M059J (cell line): ENCODE data around the gene COX7A1. TPM values are rescaled to one million over a fixed set of nuclear protein-coding genes. Genes with fewer than 3 reads are reported as not detected.
A peak's percentile ranks its signal among the peaks of the same experiment; 100 is the strongest.
"Not testable (repeated sequence)": the region's sequence is repeated elsewhere in the genome, so short reads cannot be mapped to it uniquely, and the experiment has no call there.

Experiments used
- DNase-seq: peaks from one replicate; pipeline ENCODE4 v3.0.0-alpha.2; 2012; ENCODE audit warnings: low read depth
- total RNA-seq: library from RNA; depleted of rRNA; stranded (reverse); fragments of >200 nt; shearing (Covaris generic); gene quantifications from 2 replicates; pipeline ENCODE4 v1.2.3, GENCODE V29; 2014

COX7A1 gene
- total RNA-seq, 1 experiment from 2014 or later: not detected

- peak; percentile 79 for DNase-seq
Observed at GRCh38 chr19:36141039-36141927, 11.0 kb downstream of the COX7A1 start.

DNA sequence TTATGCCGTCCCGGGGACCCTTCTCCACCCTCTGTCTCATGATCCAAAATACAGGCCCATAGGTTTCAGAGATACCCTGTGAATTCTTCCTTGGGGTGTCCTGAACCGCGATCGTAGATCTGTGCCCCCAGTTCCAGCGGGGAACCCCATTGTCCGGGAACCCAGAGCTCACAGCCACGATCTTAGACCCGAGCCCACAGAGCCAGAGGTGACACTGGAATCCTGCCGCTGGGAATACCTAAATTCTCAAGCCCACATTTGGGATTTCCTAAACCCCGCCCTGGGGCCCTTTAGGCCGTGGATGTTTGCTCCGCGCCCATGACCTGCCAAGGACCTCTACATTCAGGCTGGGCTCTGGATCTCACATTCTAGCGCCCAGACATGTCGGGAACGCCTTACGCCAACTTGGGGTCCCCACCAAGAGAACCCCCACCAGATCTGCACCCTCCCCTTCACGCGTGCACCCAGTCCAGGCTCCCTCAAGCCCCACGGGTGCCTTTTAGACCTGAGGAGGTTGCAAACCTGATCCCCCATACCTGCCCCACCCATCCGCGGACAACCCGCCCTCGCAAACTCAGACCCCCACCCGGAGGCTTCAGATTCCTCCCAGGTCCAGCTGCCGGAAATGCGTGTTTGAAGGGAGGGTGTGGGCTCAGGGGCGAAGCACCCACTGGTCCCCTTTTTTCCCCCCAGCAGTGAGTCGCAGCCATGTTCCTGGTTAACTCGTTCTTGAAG lies 11.8 kb downstream of the COX7A1 start:
- DNase-seq: peak; percentile 66

DNA sequence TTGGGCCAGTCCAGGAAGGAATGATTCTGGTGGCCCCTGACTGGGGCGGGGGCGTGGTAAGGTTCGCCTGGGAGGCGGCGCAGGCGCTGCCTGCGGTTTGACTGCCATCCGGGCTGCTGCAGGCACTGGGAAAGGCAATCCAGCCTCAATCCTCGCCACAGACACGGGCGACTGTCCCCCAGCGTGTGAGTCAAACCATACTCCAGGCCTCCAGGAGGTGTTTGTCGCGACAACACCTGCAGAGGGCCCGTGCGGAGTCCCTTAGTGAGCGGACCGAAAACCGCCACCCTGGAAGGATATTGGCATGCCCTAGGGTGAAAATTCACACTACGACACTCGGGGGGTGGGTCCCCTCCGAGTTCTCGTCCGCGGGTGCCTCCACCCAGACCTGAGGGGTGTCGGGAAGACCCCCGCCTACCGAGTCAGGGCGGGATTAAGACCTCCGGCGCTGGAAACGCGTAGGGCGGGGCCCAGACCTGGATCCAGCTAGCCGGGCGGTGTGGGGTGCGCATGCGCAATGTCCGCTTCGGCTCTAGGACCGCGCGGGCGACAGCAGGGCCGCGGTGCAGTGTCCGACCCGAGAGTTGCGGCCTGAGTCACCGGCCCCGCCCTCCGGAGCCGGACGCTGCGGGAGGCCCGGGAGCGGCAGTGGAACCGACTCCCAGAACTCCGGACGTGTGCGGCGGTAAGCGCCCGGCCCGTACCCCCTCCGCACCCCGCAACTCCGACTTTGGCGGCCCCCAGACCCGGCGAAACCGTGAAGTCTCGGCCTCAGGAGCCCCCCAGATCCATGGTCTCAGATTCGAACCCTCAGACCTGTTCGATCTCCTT lies 12.6 kb downstream of the COX7A1 start, which contains the start of gene CAPNS1:
TSS of gene CAPNS1 (plus strand) at position 594 of the 831 bp plus-strand sequence. CDS start 946 bp downstream, outside the sequence.
- peak; percentile 95 for DNase-seq

- DNase-seq: no peak
Observed at GRCh38 chr19:36139120-36139472, 13.2 kb downstream of the COX7A1 start.

DNA sequence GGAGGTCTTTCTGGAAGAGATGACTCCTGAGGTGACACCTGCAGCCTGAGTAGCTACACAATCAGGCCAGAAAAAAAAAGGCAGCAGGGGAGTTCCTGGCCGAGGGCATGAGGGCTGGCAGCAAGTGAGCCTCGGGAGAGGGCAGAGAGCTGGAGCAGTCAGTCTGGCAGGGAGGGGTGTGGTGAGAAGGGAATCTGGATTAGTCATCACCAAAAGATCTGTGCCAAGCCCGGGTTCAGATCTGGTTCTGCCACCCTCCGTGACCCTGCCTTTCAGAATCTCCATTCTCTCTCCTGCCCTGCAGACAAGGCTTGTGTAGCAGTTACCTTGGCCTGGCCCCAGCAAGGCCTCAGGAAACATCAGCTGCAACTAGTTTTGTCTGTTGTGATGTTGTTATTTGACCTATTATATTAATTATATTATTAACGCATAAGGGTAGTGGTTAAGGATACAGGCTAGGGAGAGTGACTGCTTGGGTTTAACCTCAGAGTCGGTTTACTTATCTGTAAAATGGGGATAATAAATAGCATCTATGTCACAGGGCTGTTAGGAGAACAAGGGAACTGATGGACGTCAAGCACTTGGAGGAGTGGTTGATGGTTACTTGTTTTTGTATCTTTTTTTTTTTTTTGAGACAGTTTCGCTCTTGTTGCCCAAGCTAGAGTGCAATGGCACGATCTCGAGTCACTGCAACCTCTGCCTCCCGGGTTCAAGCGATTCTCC lies 15.1 kb downstream of the COX7A1 start:
- DNase-seq: peak; percentile 97

GRCh38 chr19:36134867-36135266 lies 17.4 kb downstream of the COX7A1 start:
- not testable (repeated sequence) for DNase-seq

- DNase-seq: not testable (repeated sequence)
Observed at GRCh38 chr19:36131221-36131620, 21.0 kb downstream of the COX7A1 start.

- no peak for DNase-seq
Observed at GRCh38 chr19:36128392-36128736, 23.9 kb downstream of the COX7A1 start.

GRCh38 chr19:36125557-36125956 lies 26.7 kb downstream of the COX7A1 start:
- DNase-seq: no peak

DNA sequence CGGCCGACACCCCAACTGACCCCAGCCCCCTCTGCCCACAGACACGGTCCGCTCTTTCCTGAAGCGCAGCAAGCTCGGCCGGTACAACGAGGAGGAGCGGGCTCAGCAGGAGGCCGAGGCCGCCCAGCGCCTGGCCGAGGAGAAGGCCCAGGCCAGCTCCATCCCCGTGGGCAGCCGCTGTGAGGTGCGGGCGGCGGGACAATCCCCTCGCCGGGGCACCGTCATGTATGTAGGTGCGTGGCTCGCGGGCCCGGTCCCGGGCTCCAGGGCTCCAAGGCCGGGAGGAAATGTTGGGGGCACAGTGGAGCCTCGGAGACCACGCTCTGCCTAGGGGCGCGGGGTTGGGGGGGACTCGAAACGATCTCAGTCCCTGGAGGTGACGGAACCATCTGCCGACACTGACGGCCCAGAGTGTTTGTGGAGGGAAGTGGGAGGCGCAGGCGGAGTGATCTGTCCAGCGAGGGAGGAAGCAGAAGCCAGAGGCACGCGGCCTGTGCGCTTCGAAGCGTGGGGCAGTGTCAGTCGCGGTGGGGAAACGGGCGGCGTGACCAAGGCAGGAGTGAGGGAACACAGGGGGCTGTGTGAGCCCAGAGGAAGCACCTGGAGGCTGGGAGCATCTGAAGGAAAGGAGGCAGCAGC lies 30.6 kb downstream of the COX7A1 start:
- DNase-seq: no peak

GRCh38 chr19:36120984-36121358 lies 31.3 kb downstream of the COX7A1 start:
- no peak for DNase-seq

GRCh38 chr19:36120092-36120983 lies 31.9 kb downstream of the COX7A1 start:
- DNase-seq: peak; percentile 40

DNA sequence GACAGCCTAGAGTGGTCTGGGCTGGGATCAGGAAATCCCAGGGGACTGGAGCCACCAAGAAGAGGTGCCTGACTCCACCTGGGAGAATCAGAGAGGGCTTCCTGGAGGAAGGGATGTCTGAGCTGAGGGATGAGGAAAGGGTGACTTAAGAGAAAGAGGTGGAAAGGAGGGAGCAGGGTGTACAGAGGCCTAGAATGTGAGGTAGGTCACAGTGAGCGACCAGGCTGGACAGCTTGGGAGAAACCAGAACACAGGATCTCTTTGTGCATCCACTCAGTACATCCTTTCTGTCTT lies 36.0 kb downstream of the COX7A1 start:
- DNase-seq: no peak

DNA sequence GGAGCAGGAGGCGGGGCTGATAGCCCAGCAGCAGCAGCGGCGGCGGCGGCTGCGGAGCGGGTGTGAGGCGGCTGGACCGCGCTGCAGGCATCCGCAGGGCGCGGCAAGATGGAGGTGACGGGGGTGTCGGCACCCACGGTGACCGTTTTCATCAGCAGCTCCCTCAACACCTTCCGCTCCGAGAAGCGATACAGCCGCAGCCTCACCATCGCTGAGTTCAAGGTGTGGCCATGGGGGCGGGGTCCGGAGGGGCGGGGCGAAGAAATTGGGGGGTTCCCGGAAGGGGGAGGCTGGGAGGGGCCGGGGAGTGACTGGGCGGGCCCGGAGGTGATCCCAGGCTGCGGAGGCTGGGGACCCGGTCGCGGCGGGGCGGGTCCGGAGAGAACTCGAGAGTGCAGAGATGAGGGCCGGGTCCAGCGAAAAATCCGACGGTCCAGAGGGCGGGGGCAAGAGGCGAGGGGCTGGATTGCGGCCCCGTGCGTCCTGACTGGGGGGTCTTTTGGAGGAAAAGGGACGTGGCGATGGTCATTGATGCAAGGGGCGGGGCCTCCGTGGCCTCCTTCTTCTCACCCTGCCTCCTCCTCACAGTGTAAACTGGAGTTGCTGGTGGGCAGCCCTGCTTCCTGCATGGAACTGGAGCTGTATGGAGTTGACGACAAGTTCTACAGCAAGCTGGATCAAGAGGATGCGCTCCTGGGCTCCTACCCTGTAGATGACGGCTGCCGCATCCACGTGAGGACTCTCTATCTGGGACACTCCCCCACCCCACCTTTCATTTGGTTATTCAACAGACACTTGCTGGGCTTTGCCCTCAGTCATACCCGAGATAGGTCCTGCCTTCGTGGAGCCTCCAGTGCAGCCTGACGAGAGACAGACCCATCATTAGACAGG lies 36.5 kb downstream of the COX7A1 start, which contains the start of gene TBCB:
TSS of gene TBCB (plus strand) at position 16 of the 891 bp plus-strand sequence. CDS start at position 109, 93 bp downstream.
- DNase-seq: no peak

GRCh38 chr19:36114721-36115452 lies 37.4 kb downstream of the COX7A1 start, which contains the start of gene POLR2I:
Gene POLR2I (minus strand): TSS chr19:36114875. CDS start chr19:36114856, 19 bp downstream.
- DNase-seq: peak; percentile 100

- peak; percentile 53 for DNase-seq
Observed at GRCh38 chr19:36113894-36114720, 38.1 kb downstream of the COX7A1 start.

GRCh38 chr19:36113425-36113824 lies 38.8 kb downstream of the COX7A1 start:
- DNase-seq: no peak
